Cardiac ventricle fibroblast (primary cell): ENCODE data around the gene SLC25A2. TPM values are rescaled to one million over a fixed set of nuclear protein-coding genes. Genes with fewer than 3 reads are reported as not detected.

Experiments used
- total RNA-seq: library from RNA; depleted of rRNA; stranded (reverse); fragments of >200 nt; gene quantifications from 2 replicates; pipeline ENCODE4 v1.2.3, GENCODE V29; 2015

The SLC25A2 gene
- total RNA-seq = 0.12 TPM in 1 of 2 replicates, not detected in the other

DNA sequence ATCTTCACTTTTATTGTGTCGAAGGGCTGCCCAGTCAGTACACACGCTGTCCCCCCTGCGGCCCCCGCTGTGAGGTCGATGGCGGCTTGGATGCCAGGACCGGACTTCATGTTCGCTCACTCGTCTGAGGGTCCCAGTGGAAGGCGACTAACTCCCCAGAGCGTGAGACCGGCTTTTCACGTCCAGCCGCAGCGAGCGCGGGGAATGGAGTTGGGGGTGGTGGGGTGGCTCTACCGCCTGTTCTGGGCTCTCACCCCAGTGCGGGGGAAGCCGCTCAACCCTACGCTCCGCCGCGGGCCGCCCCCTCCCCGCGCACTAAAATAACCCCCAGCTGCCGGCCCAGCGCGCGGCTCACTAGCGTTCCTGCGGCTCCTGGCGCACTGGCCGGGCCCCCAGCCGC lies at the start of gene SLC25A2:
TSS of gene SLC25A2 (minus strand) at position 294 of the 400 bp plus-strand sequence. CDS start at position 110, 184 bp downstream.

DNA sequence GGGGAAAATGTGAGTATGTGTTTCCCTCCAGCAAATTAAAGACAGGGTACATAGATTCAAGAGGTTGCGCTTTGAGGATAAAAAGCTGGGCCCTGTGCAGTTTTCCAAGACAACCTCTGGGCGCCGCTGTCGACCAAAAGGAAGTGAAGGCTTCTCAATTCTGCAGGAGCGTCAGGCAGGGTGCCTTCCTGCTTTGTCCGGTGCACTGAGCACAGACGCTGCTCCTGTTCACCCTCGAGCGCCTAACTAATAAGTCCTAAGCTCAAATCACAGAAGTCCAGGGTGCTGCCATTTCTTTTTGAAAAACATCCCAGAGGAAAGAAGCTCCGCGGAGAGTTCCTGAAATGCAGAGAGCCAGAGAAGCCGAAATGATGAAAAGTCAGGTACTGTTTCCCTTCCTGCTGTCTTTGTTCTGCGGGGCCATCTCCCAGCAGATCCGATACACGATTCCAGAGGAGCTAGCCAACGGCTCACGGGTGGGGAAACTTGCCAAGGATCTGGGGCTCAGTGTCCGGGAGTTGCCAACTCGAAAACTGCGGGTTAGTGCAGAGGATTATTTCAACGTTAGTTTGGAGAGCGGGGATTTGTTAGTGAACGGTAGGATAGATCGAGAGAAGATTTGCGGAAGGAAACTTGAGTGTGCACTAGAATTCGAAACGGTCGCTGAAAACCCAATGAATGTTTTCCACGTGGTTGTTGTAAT lies 46.2 kb upstream of the SLC25A2 start, which contains the start of gene PCDHGB1:
TSS of gene PCDHGB1 (plus strand) at position 183 of the 703 bp plus-strand sequence. CDS start at position 345, 162 bp downstream.

DNA sequence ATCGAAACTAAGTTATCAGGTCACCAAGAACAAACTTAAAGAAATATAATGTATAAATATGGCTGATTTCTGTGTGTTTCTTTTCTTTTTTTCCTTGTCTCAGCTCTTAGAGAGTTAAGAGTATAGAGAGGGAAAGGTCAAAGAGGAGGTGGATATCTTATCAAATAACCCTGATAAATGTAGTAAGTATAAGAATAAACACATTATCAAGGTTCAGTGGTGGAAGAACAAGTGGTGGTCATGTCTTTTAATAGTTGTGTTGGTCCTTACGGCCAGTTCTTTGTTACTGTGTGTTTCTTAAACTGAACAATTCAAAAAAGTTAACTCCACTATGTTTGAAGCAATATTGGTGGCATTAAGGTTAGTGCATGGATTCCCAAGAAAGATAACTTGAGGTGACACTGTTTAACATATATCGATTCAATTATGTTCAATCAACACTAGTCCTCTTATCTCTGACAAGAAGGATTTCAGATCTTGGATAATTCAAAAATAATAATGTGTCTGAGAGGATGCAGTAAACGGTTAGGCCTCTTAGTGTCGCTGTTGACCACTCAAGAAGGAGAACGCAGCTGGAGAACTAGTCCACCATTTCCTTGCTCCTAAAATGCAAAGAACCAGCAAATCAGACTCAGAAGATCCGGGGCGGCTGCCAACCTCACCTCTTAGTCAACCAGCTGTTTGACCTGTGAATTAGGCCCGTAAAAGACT lies 39.5 kb upstream of the SLC25A2 start, which contains the start of gene PCDHGA3:
TSS of gene PCDHGA3 (plus strand) at position 588 of the 711 bp plus-strand sequence. CDS start 205 bp downstream, outside the sequence.

GRCh38 chr5:141338538-141339306 lies 34.9 kb upstream of the SLC25A2 start, which contains the start of gene PCDHGA2:
PCDHGA2 (plus strand) TSS chr5:141338760.

GRCh38 chr5:141330299-141331080 lies 26.6 kb upstream of the SLC25A2 start, which contains the start of gene PCDHGA1:
PCDHGA1 (plus strand) TSS chr5:141330514.

DNA sequence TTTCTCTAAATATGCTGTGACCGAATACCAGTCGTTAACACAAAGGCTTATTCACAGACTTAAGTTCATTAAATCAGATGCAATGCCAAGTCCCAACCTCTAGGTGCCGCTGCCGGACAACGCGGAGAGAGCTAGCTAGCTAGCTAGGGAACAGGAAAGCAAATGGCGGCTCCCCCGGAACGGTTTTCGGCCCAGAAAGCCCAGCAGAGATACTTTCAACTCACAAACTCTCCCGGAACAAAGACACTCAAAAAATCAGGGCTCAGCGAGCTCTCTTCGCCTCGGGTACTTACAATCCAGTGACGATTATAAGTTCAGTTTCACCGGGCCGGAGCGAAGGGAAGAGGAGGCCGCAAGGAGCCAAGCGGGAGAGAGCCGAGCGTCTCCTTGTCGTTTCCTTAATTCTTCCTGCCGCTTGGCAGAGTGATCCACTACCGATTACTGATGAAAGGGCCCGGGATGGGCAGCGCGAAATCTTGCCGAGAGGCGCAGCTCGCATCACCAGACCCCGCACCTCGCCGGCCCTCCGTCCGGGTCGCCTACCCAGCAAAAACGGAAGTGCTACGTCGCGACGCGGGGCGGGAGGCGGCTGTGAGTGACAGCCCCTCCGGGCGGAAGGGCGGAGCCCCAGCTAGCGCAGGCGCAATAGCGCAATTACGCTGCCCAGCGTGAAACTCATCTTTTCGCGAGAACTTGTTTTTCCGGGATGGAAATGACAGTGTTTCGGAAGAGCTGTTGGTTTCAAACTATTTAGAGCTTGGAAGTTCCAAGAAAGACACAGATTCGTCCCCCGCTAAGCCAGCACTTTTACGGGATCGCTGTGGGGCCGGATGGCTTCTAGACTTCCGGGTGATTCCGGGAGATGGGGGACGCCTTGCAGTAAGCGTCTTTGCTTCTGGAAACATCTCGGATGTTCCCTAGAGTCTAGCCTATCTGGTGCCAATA lies 16.6 kb upstream of the SLC25A2 start, which contains the start of gene TAF7:
TSS of gene TAF7 (minus strand) at position 560 of the 945 bp plus-strand sequence. CDS start 740 bp downstream, outside the sequence.

Other genes with a start within 250 kb of the SLC25A2 start
- gene PCDHB2, start 209.4 kb downstream of the SLC25A2 start, total RNA-seq = 1.9 TPM in 2 replicates
- gene PCDHB3, start 203.6 kb downstream of the SLC25A2 start, total RNA-seq = 0.34 and 1.1 TPM in 2 replicates
- 0.64 and 0.75 TPM in 2 replicates for gene PCDHB4, start 182.2 kb downstream of the SLC25A2 start, total RNA-seq
- gene PCDHB5, start 168.8 kb downstream of the SLC25A2 start, total RNA-seq = 1.1 and 2.2 TPM in 2 replicates
- gene PCDHB6, start 154.0 kb downstream of the SLC25A2 start, total RNA-seq = 0.06 and 0.39 TPM in 2 replicates
- 1.2 and 1.3 TPM in 2 replicates for gene PCDHB7, start 131.4 kb downstream of the SLC25A2 start, total RNA-seq
- 0.12 and 1.1 TPM in 2 replicates for gene PCDHB8, start 126.3 kb downstream of the SLC25A2 start, total RNA-seq
- gene PCDHB16, start 121.7 kb downstream of the SLC25A2 start, total RNA-seq = 0.81 and 1.0 TPM in 2 replicates
- 0.56 and 1.0 TPM in 2 replicates for gene PCDHB9, start 116.9 kb downstream of the SLC25A2 start, total RNA-seq
- gene PCDHB10, start 111.7 kb downstream of the SLC25A2 start, total RNA-seq = 0.56 and 1.2 TPM in 2 replicates
- gene PCDHB11, start 104.4 kb downstream of the SLC25A2 start, total RNA-seq = 0.34 and 0.62 TPM in 2 replicates
- gene PCDHB12, start 95.3 kb downstream of the SLC25A2 start, total RNA-seq = 0.29 and 0.56 TPM in 2 replicates
- gene PCDHB13, start 90.1 kb downstream of the SLC25A2 start, total RNA-seq = 1.4 and 1.7 TPM in 2 replicates
- 1.2 and 2.5 TPM in 2 replicates for gene PCDHB14, start 80.7 kb downstream of the SLC25A2 start, total RNA-seq
- 1.6 and 1.7 TPM in 2 replicates for gene PCDHB15, start 58.7 kb downstream of the SLC25A2 start, total RNA-seq
- gene TAF7, start 16.7 kb upstream of the SLC25A2 start, total RNA-seq = 47.1 and 52.2 TPM in 2 replicates
- gene PCDHGA1, start 26.5 kb upstream of the SLC25A2 start, total RNA-seq = 0.19 and 1.3 TPM in 2 replicates
- gene PCDHGA2, start 34.7 kb upstream of the SLC25A2 start, total RNA-seq = 3.5 and 5.2 TPM in 2 replicates
- gene PCDHGA3, start 39.8 kb upstream of the SLC25A2 start, total RNA-seq = 5.1 and 8.1 TPM in 2 replicates
- gene PCDHGB1, start 46.0 kb upstream of the SLC25A2 start, total RNA-seq = 1.6 and 2.6 TPM in 2 replicates
- gene PCDHGA4, start 51.0 kb upstream of the SLC25A2 start, total RNA-seq = 5.8 and 6.8 TPM in 2 replicates
- 4.5 and 6.7 TPM in 2 replicates for gene PCDHGB2, start 55.9 kb upstream of the SLC25A2 start, total RNA-seq
- 3.0 and 3.1 TPM in 2 replicates for gene PCDHGA5, start 60.1 kb upstream of the SLC25A2 start, total RNA-seq
- 3.2 and 3.8 TPM in 2 replicates for gene PCDHGB3, start 66.2 kb upstream of the SLC25A2 start, total RNA-seq
- gene PCDHGA6, start 69.8 kb upstream of the SLC25A2 start, total RNA-seq = 6.9 and 10.2 TPM in 2 replicates
- 9.9 and 10.7 TPM in 2 replicates for gene PCDHGA7, start 78.7 kb upstream of the SLC25A2 start, total RNA-seq
- 14.1 and 14.6 TPM in 2 replicates for gene PCDHGB4, start 83.6 kb upstream of the SLC25A2 start, total RNA-seq
- gene PCDHGA8, start 88.6 kb upstream of the SLC25A2 start, total RNA-seq = 1.4 and 1.5 TPM in 2 replicates
- gene PCDHGB5, start 93.9 kb upstream of the SLC25A2 start, total RNA-seq = 32.0 and 38.0 TPM in 2 replicates
- 5.3 and 6.2 TPM in 2 replicates for gene PCDHGA9, start 98.7 kb upstream of the SLC25A2 start, total RNA-seq
- gene PCDHGB6, start 104.0 kb upstream of the SLC25A2 start, total RNA-seq = 2.6 and 3.6 TPM in 2 replicates
- 8.7 and 11.3 TPM in 2 replicates for gene PCDHGA10, start 108.9 kb upstream of the SLC25A2 start, total RNA-seq
- 19.9 and 21.6 TPM in 2 replicates for gene PCDHGB7, start 113.6 kb upstream of the SLC25A2 start, total RNA-seq
- 15.6 and 18.8 TPM in 2 replicates for gene PCDHGA11, start 117.0 kb upstream of the SLC25A2 start, total RNA-seq
- 41.9 and 43.9 TPM in 2 replicates for gene PCDHGA12, start 126.5 kb upstream of the SLC25A2 start, total RNA-seq
- 95.9 and 108 TPM in 2 replicates for gene PCDHGC3, start 171.9 kb upstream of the SLC25A2 start, total RNA-seq
- 1.1 and 26.8 TPM in 2 replicates for gene PCDHGC4, start 181.0 kb upstream of the SLC25A2 start, total RNA-seq
- 2.1 and 2.9 TPM in 2 replicates for gene PCDHGC5, start 185.0 kb upstream of the SLC25A2 start, total RNA-seq